HEK293 (cell line): Measurements from ENCODE around the gene IGF1R.

Experiments used
- CTCF ChIA-PET: fragments of 350-600 bp; formaldehyde crosslinking; extraction: SDS; loops from one replicate; lab custom pipeline; 2021; ENCODE audit warnings: antibody characterized with exemption; lab: Yijun Ruan, JAX
- POLR2A ChIA-PET: fragments of 300-600 bp; formaldehyde crosslinking; extraction: SDS; loops from one replicate; lab custom pipeline; 2020; ENCODE audit warnings: antibody characterized with exemption, inconsistent platforms; lab: Yijun Ruan, JAX
- H3K27ac ChIP-seq: fragments of 200-500 bp; sonication (Bioruptor generic); 2 replicates; pipeline ENCODE4 v1.5.1; 2014; ENCODE audit warnings: low read depth, low read length, control low read depth, inconsistent platforms; ENCODE audit errors: extremely low read depth
- H3K36me3 ChIP-seq, 2 experiments: fragments of 200-500 bp in 1 of 2; sonication (Bioruptor generic) in 1 of 2; 1 replicate in 1 of 2; 2 replicates in 1 of 2; pipeline ENCODE4 v1.5.1; 2014 to 2017; ENCODE audit warnings: inconsistent platforms in 2 of 2, low read length in 2 of 2; ENCODE audit not compliant: control insufficient read depth in 2 of 2, insufficient read depth in 1 of 2
- H3K4me1 ChIP-seq: fragments of 200-500 bp; sonication (Bioruptor generic); 2 replicates; pipeline ENCODE4 v1.5.1; 2014; ENCODE audit warnings: mild to moderate bottlenecking, low read length, inconsistent platforms; ENCODE audit not compliant: control insufficient read depth, insufficient read depth
- H3K4me3 ChIP-seq: 2 replicates; pipeline ENCODE4 v1.5.1; 2011; ENCODE audit warnings: low read depth, mild to moderate bottlenecking, control low read depth, low read length, moderate library complexity
- H3K9me3 ChIP-seq: fragments of 200-500 bp; sonication (Bioruptor generic); 2 replicates; pipeline ENCODE4 v1.5.1; 2014; ENCODE audit warnings: low read depth, low read length, inconsistent platforms; ENCODE audit not compliant: control insufficient read depth, insufficient read depth
- GFI1B ChIP-seq: fragments of 450-650 bp; formaldehyde crosslinking; IDR thresholded peaks from 2 replicates; pipeline ENCODE4 v1.5.1; 2016; ENCODE audit warnings: missing biosample characterization, missing genetic modification characterization
- GLIS1 ChIP-seq: fragments of 450-650 bp; formaldehyde crosslinking; IDR thresholded peaks from 2 replicates; pipeline ENCODE4 v1.5.1; 2016; ENCODE audit warnings: missing biosample characterization, missing genetic modification characterization
- MEIS1 ChIP-seq: sonication (generic); formaldehyde crosslinking; IDR thresholded peaks from 2 replicates; pipeline ENCODE4 v1.8.1; 2022; ENCODE audit warnings: missing genetic modification reagents, mild to moderate bottlenecking, borderline replicate concordance
- PATZ1 ChIP-seq: fragments of 450-650 bp; formaldehyde crosslinking; IDR thresholded peaks from 2 replicates; pipeline ENCODE4 v1.5.1; 2016; ENCODE audit warnings: missing biosample characterization, missing genetic modification characterization
- PRDM6 ChIP-seq: fragments of 450-650 bp; formaldehyde crosslinking; IDR thresholded peaks from 2 replicates; pipeline ENCODE4 v1.5.1; 2017; ENCODE audit warnings: missing biosample characterization, missing genetic modification characterization
- REST ChIP-seq: fragments of 450-650 bp; formaldehyde crosslinking; IDR thresholded peaks from 2 replicates; pipeline ENCODE4 v1.5.1; 2016; ENCODE audit warnings: missing biosample characterization, missing genetic modification characterization
- SALL2 ChIP-seq: fragments of 450-650 bp; formaldehyde crosslinking; IDR thresholded peaks from 2 replicates; pipeline ENCODE4 v1.5.0; 2017; ENCODE audit warnings: missing biosample characterization, mild to moderate bottlenecking, missing genetic modification characterization, borderline replicate concordance
- TRIM28 ChIP-seq: IDR thresholded peaks from 2 replicates; pipeline ENCODE4 v1.6.1; 2011; ENCODE audit warnings: low read length, control low read depth, borderline replicate concordance
- YY2 ChIP-seq: fragments of 450-650 bp; formaldehyde crosslinking; IDR thresholded peaks from 2 replicates; pipeline ENCODE4 v1.5.1; 2016; ENCODE audit warnings: missing biosample characterization, missing genetic modification characterization
- ZEB2 ChIP-seq: fragments of 450-650 bp; formaldehyde crosslinking; IDR thresholded peaks from 2 replicates; pipeline ENCODE4 v1.5.1; 2016; ENCODE audit warnings: missing biosample characterization, missing genetic modification characterization
- ZNF146 ChIP-seq: fragments of 450-650 bp; formaldehyde crosslinking; IDR thresholded peaks from 2 replicates; pipeline ENCODE4 v1.5.1; 2016; ENCODE audit warnings: missing biosample characterization, missing genetic modification characterization
- ZNF23 ChIP-seq: fragments of 450-650 bp; formaldehyde crosslinking; IDR thresholded peaks from 2 replicates; pipeline ENCODE4 v1.5.1; 2016; ENCODE audit warnings: missing biosample characterization, missing genetic modification characterization, borderline replicate concordance
- ZNF239 ChIP-seq: fragments of 450-650 bp; formaldehyde crosslinking; IDR thresholded peaks from 2 replicates; pipeline ENCODE4 v1.5.1; 2016; ENCODE audit warnings: missing biosample characterization, missing genetic modification characterization
- ZNF280D ChIP-seq: fragments of 450-650 bp; formaldehyde crosslinking; IDR thresholded peaks from 2 replicates; pipeline ENCODE4 v1.5.1; 2016; ENCODE audit warnings: missing biosample characterization, missing genetic modification characterization
- ZNF366 ChIP-seq: fragments of 450-650 bp; formaldehyde crosslinking; conservative IDR thresholded peaks from 2 replicates; pipeline ENCODE4 v1.5.1; 2016; ENCODE audit warnings: missing biosample characterization, missing genetic modification characterization
- ZNF514 ChIP-seq: fragments of 450-650 bp; formaldehyde crosslinking; IDR thresholded peaks from 2 replicates; pipeline ENCODE4 v1.5.1; 2016; ENCODE audit warnings: missing biosample characterization, missing genetic modification characterization
- ZNF645 ChIP-seq: fragments of 450-650 bp; formaldehyde crosslinking; IDR thresholded peaks from 2 replicates; pipeline ENCODE4; 2016; ENCODE audit warnings: missing biosample characterization, missing genetic modification characterization
- ZNF843 ChIP-seq: fragments of 450-650 bp; formaldehyde crosslinking; IDR thresholded peaks from 2 replicates; pipeline ENCODE4 v1.5.1; 2016; ENCODE audit warnings: missing biosample characterization, missing genetic modification characterization

IGF1R gene

GRCh38 chr15:98976500-98976899, 328.2 kb downstream of the IGF1R start:
- TF ChIP-seq GLIS1 (tag by site-specific recombination) = no peak
- TF ChIP-seq TRIM28 = no peak
- no peak for TF ChIP-seq ZEB2 (tag by site-specific recombination)
- no peak for TF ChIP-seq ZNF645 (tag by site-specific recombination)
- TF ChIP-seq PATZ1 (tag by site-specific recombination) = no peak
- no peak for TF ChIP-seq PRDM6 (tag by site-specific recombination)
- no peak for TF ChIP-seq ZNF239 (tag by site-specific recombination)
- no peak for TF ChIP-seq ZNF366
- TF ChIP-seq ZNF23 (tag by site-specific recombination) = no peak
- no peak for TF ChIP-seq ZNF514 (tag by site-specific recombination)
- H3K4me3 ChIP-seq = no peak overlapping the region
- H3K27ac ChIP-seq = no peak overlapping the region
- H3K9me3 ChIP-seq = no peaks in the 10 kb centered on the region
- H3K4me1 ChIP-seq = no peaks in the 10 kb centered on the region
- POLR2A ChIA-PET = no interaction called here
- H3K36me3 ChIP-seq = no peaks in the 10 kb centered on the region
- CTCF ChIA-PET = no interaction called here

- POLR2A ChIA-PET = no interaction called here
- no peaks in the 10 kb centered on the region for H3K9me3 ChIP-seq
- CTCF ChIA-PET = no interaction called here
- no peak overlapping the region for H3K27ac ChIP-seq
- no peaks in the 10 kb centered on the region for H3K4me1 ChIP-seq
- H3K36me3 ChIP-seq = no peaks in the 10 kb centered on the region
- H3K4me3 ChIP-seq = no peak overlapping the region
- TF ChIP-seq GFI1B (tag by site-specific recombination) = no peak
- TF ChIP-seq ZNF23 (tag by site-specific recombination) = no peak
- TF ChIP-seq YY2 (tag by site-specific recombination) = no peak
- TF ChIP-seq MEIS1 = no peak
- TF ChIP-seq SALL2 (tag by site-specific recombination) = no peak
- no peak for TF ChIP-seq ZNF280D (tag by site-specific recombination)
- no peak for TF ChIP-seq ZNF843 (tag by site-specific recombination)
- no peak for TF ChIP-seq REST
- no peak for TF ChIP-seq ZNF146
These were observed 329.1 kb downstream of the IGF1R start for GRCh38 chr15:98977441-98977840.
